Neural progenitor cell (in vitro differentiated cells): ENCODE data around the gene PRSS21. TPM values are rescaled to one million over a fixed set of nuclear protein-coding genes. Genes with fewer than 3 reads are reported as not detected.

Source experiments
- DNase-seq: peaks from one replicate; pipeline ENCODE4 v3.0.0-alpha.2; 2016; ENCODE audit warnings: low spot score
- H2AFZ ChIP-seq: fragments of 200-600 bp; sonication (generic); replicated peaks from 2 replicates; pipeline ENCODE4 v1.6.1; 2016; ENCODE audit warnings: antibody characterized with exemption
- H3F3A ChIP-seq: fragments of 200-600 bp; sonication (generic); 2 replicates; pipeline ENCODE4 v1.6.1; 2016; ENCODE audit warnings: antibody characterized with exemption, low read depth
- H3K27ac ChIP-seq: fragments of 200-600 bp; sonication (generic); 2 replicates; pipeline ENCODE4 v1.5.1; 2016; ENCODE audit warnings: mild to moderate bottlenecking
- H3K27me3 ChIP-seq: fragments of 200-600 bp; sonication (generic); 2 replicates; pipeline ENCODE4 v1.6.1; 2016; ENCODE audit warnings: mild to moderate bottlenecking, moderate library complexity
- H3K36me3 ChIP-seq: fragments of 200-600 bp; sonication (generic); 2 replicates; pipeline ENCODE4 v1.5.1; 2016
- H3K4me1 ChIP-seq: fragments of 200-600 bp; sonication (generic); 2 replicates; pipeline ENCODE4 v1.6.1; 2016; ENCODE audit warnings: mixed run types
- H3K4me2 ChIP-seq: fragments of 200-600 bp; sonication (generic); 2 replicates; pipeline ENCODE4 v1.6.1; 2016
- H3K4me3 ChIP-seq: fragments of 200-600 bp; sonication (generic); 2 replicates; pipeline ENCODE4 v1.5.1; 2016
- H3K79me2 ChIP-seq: fragments of 200-600 bp; sonication (generic); 2 replicates; pipeline ENCODE4 v1.6.1; 2016; ENCODE audit warnings: low read depth
- H3K9ac ChIP-seq: fragments of 200-600 bp; sonication (generic); 2 replicates; pipeline ENCODE4 v1.6.1; 2016
- H3K9me3 ChIP-seq: fragments of 200-600 bp; sonication (generic); 2 replicates; pipeline ENCODE4 v1.5.1; 2016; ENCODE audit warnings: low read depth
- H4K20me1 ChIP-seq: fragments of 200-600 bp; sonication (generic); 2 replicates; pipeline ENCODE4 v1.6.1; 2016; ENCODE audit warnings: low read depth
- H3K27ac Mint-ChIP-seq: 3 replicates; pipeline ENCODE4 v1.8.0; 2021; ENCODE audit warnings: mixed read lengths
- H3K27me3 Mint-ChIP-seq: 2 replicates; pipeline ENCODE4 v1.8.0; 2022; ENCODE audit warnings: low read depth, mild to moderate bottlenecking, inconsistent platforms, moderate library complexity, mixed read lengths; ENCODE audit not compliant: insufficient read depth
- H3K36me3 Mint-ChIP-seq: 3 replicates; pipeline ENCODE4 v1.8.0; 2021; ENCODE audit warnings: mixed read lengths
- H3K4me1 Mint-ChIP-seq: 3 replicates; pipeline ENCODE4 v1.8.0; 2021; ENCODE audit warnings: mixed read lengths
- H3K4me3 Mint-ChIP-seq: 3 replicates; pipeline ENCODE4 v1.8.0; 2021; ENCODE audit warnings: mild to moderate bottlenecking, moderate library complexity, mixed read lengths
- H3K9me3 Mint-ChIP-seq: 3 replicates; pipeline ENCODE4 v1.8.0; 2020; ENCODE audit warnings: mixed read lengths
- CTCF ChIP-seq: fragments of 200-600 bp; sonication (generic); IDR thresholded peaks from 2 replicates; pipeline ENCODE4 v1.5.1; 2017; ENCODE audit warnings: antibody characterized with exemption, mild to moderate bottlenecking
- EZH2 ChIP-seq: fragments of 200-600 bp; sonication (generic); IDR thresholded peaks from 2 replicates; pipeline ENCODE4 v1.6.1; 2017; ENCODE audit warnings: antibody characterized with exemption, mild to moderate bottlenecking, moderate library complexity
- EZH2phosphoT487 ChIP-seq: fragments of 200-600 bp; sonication (generic); IDR thresholded peaks from 2 replicates; pipeline ENCODE4 v1.6.1; 2017; ENCODE audit warnings: antibody characterized with exemption
- total RNA-seq: library from RNA; depleted of rRNA; stranded (reverse); fragments of >200 nt; gene quantifications from 2 replicates; pipeline ENCODE4 v1.2.3, GENCODE V29; 2015; ENCODE audit warnings: low replicate concordance

Gene PRSS21
- total RNA-seq, 1 donor from 2014 or later, result not detected

GRCh38 chr16:2818272-2818876 lies 1.3 kb downstream of the PRSS21 start:
- Histone ChIP-seq H3K36me3 (no peaks in the 10 kb centered on the region), H4K20me1 (no peaks in the 10 kb centered on the region), H2AFZ (no peak overlapping the region), H3K4me3 (no peak overlapping the region), H3K9ac (no peak overlapping the region), H3K9me3 (no peaks in the 10 kb centered on the region), H3F3A (no peaks in the 10 kb centered on the region), H3K27me3 (no peaks in the 10 kb centered on the region), H3K27ac (no peak overlapping the region), H3K79me2 (no peaks in the 10 kb centered on the region), H3K4me1 (peaks cover 5% of the 10 kb centered on the region), H3K4me2 (no peak overlapping the region)
- H3K4me3 Mint-ChIP-seq, result no peak overlapping the region
- H3K27ac Mint-ChIP-seq, result no peak overlapping the region
- H3K4me1 Mint-ChIP-seq, result peaks cover 6% of the 10 kb centered on the region
- TF ChIP-seq EZH2, result no peak
- TF ChIP-seq EZH2phosphoT487, result no peak
- TF ChIP-seq CTCF, result no peak
- H3K27me3 Mint-ChIP-seq, result peaks cover 7% of the 10 kb centered on the region
- no peaks in the 10 kb centered on the region for H3K36me3 Mint-ChIP-seq
- no peak for DNase-seq
- no peaks in the 10 kb centered on the region for H3K9me3 Mint-ChIP-seq

GRCh38 chr16:2819179-2819938 lies 2.3 kb downstream of the PRSS21 start:
- no peaks in the 10 kb centered on the region for H4K20me1 ChIP-seq
- Mint-ChIP-seq H3K27me3 (peaks cover 7% of the 10 kb centered on the region), H3K27ac (no peak overlapping the region), H3K9me3 (no peaks in the 10 kb centered on the region), H3K36me3 (no peaks in the 10 kb centered on the region), H3K4me1 (peaks cover 6% of the 10 kb centered on the region), H3K4me3 (no peak overlapping the region)
- H2AFZ ChIP-seq, result no peak overlapping the region
- H3K4me3 ChIP-seq, result no peak overlapping the region
- H3K27ac ChIP-seq, result no peak overlapping the region
- H3K9me3 ChIP-seq, result no peaks in the 10 kb centered on the region
- H3F3A ChIP-seq, result no peaks in the 10 kb centered on the region
- no peaks in the 10 kb centered on the region for H3K36me3 ChIP-seq
- no peaks in the 10 kb centered on the region for H3K27me3 ChIP-seq
- no peak overlapping the region for H3K4me2 ChIP-seq
- TF ChIP-seq EZH2phosphoT487 (no peak), EZH2 (no peak), CTCF (no peak)
- peaks cover 5% of the 10 kb centered on the region for H3K4me1 ChIP-seq
- H3K9ac ChIP-seq, result no peak overlapping the region
- DNase-seq, result no peak
- H3K79me2 ChIP-seq, result no peaks in the 10 kb centered on the region

GRCh38 chr16:2819939-2820835 lies 3.1 kb downstream of the PRSS21 start:
- DNase-seq, result peak; percentile 42
- no peaks in the 10 kb centered on the region for H3K36me3 ChIP-seq
- H3K4me3 ChIP-seq, result no peak overlapping the region
- H3K4me3 Mint-ChIP-seq, result no peak overlapping the region
- no peaks in the 10 kb centered on the region for H3F3A ChIP-seq
- no peaks in the 10 kb centered on the region for H3K27me3 ChIP-seq
- H3K4me1 ChIP-seq, result peaks cover 5% of the 10 kb centered on the region
- H4K20me1 ChIP-seq, result no peaks in the 10 kb centered on the region
- H3K27ac ChIP-seq, result no peak overlapping the region
- peaks cover 6% of the 10 kb centered on the region for H3K4me1 Mint-ChIP-seq
- H2AFZ ChIP-seq, result no peak overlapping the region
- no peak overlapping the region for H3K27ac Mint-ChIP-seq
- TF ChIP-seq EZH2phosphoT487 (no peak), EZH2 (no peak), CTCF (no peak)
- H3K9ac ChIP-seq, result peak overlapping the region; percentile 4
- H3K79me2 ChIP-seq, result no peaks in the 10 kb centered on the region
- H3K9me3 Mint-ChIP-seq, result no peaks in the 10 kb centered on the region
- no peaks in the 10 kb centered on the region for H3K36me3 Mint-ChIP-seq
- no peaks in the 10 kb centered on the region for H3K9me3 ChIP-seq
- H3K27me3 Mint-ChIP-seq, result peaks cover 7% of the 10 kb centered on the region
- no peak overlapping the region for H3K4me2 ChIP-seq
